Memory B cell (primary cell): ENCODE results near the gene ZNRF3.
"Not testable (repeated sequence)": the region's sequence is repeated elsewhere in the genome, so short reads cannot be mapped to it uniquely, and the experiment has no call there.

Source experiments
- ATAC-seq: fragments of 150-1000 bp; cut with Tn5 transposase; 2 replicates; pipeline ENCODE4 v1.10.0; 2021; ENCODE audit warnings: low read depth, mild to moderate bottlenecking, moderate library complexity
- DNase-seq, 2 donors: peaks; one replicate each; pipeline ENCODE4 v3.0.0; 2022; ENCODE audit warnings: low spot score in 2 of 2
- H3K27ac Mint-ChIP-seq: one replicate; pipeline ENCODE4 v1.8.0; 2022; ENCODE audit warnings: mild to moderate bottlenecking, moderate library complexity, mixed read lengths
- H3K27me3 Mint-ChIP-seq: one replicate; pipeline ENCODE4 v1.8.0; 2022; ENCODE audit warnings: mixed read lengths
- H3K36me3 Mint-ChIP-seq: one replicate; pipeline ENCODE4 v1.8.0; 2022; ENCODE audit warnings: mild to moderate bottlenecking, mixed read lengths
- H3K4me1 Mint-ChIP-seq: one replicate; pipeline ENCODE4 v1.8.0; 2022; ENCODE audit warnings: mixed read lengths
- H3K4me3 Mint-ChIP-seq: one replicate; pipeline ENCODE4 v1.8.0; 2022; ENCODE audit warnings: mild to moderate bottlenecking, moderate library complexity, mixed read lengths
- H3K9me3 Mint-ChIP-seq: one replicate; pipeline ENCODE4 v1.8.0; 2022; ENCODE audit warnings: mixed read lengths

The ZNRF3 gene

GRCh38 chr22:29081517-29082236 lies 198.3 kb downstream of the ZNRF3 start:
- Mint-ChIP-seq H3K4me3 (no peak overlapping the region), H3K9me3 (no peaks in the 10 kb centered on the region), H3K4me1 (no peaks in the 10 kb centered on the region), H3K27ac (no peak overlapping the region), H3K36me3 (no peaks in the 10 kb centered on the region), H3K27me3 (peaks cover 4% of the 10 kb centered on the region)
- DNase-seq = no peak
- ATAC-seq = no peak

- ATAC-seq (no peak), DNase-seq (no peak)
- no peak overlapping the region for H3K27ac Mint-ChIP-seq
- peaks cover 2% of the 10 kb centered on the region for H3K27me3 Mint-ChIP-seq
- H3K4me1 Mint-ChIP-seq = no peaks in the 10 kb centered on the region
- no peak overlapping the region for H3K4me3 Mint-ChIP-seq
- H3K9me3 Mint-ChIP-seq = no peaks in the 10 kb centered on the region
- no peaks in the 10 kb centered on the region for H3K36me3 Mint-ChIP-seq
Measured at GRCh38 chr22:29082826-29083545, 199.6 kb downstream of the ZNRF3 start.

DNA sequence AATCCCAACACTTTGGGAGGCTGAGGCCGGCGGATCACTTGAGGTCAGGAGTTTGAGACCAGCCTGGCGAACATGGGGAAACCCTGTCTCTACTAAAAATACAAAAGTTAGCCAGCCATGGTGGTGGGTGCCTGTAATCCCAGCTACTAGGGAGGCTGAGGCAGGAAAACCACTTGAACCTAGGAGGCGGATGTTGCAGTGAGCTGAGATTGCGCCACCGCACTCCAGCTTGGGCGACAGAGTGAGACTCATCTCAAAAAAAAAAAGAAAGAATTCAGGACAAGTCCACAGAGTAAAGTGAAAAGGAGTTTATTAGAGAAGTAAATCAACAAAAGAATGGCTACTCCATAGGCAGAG lies 200.2 kb downstream of the ZNRF3 start:
- H3K27me3 Mint-ChIP-seq, H3K4me1 Mint-ChIP-seq, ATAC-seq, H3K9me3 Mint-ChIP-seq, H3K4me3 Mint-ChIP-seq, H3K27ac Mint-ChIP-seq, DNase-seq, H3K36me3 Mint-ChIP-seq: not testable (repeated sequence)

GRCh38 chr22:29083933-29084591 lies 200.7 kb downstream of the ZNRF3 start:
- Mint-ChIP-seq H3K4me1 (no peaks in the 10 kb centered on the region), H3K4me3 (no peak overlapping the region), H3K27me3 (peaks cover 2% of the 10 kb centered on the region), H3K9me3 (no peaks in the 10 kb centered on the region), H3K36me3 (no peaks in the 10 kb centered on the region), H3K27ac (no peak overlapping the region)
- ATAC-seq (no peak), DNase-seq (no peak)

- Mint-ChIP-seq H3K27ac (no peak overlapping the region), H3K27me3 (peaks cover 10% of the 10 kb centered on the region), H3K9me3 (no peaks in the 10 kb centered on the region), H3K4me1 (peaks cover 2% of the 10 kb centered on the region), H3K36me3 (no peaks in the 10 kb centered on the region), H3K4me3 (no peak overlapping the region)
- DNase-seq = no peak
- no peak for ATAC-seq
Measured at GRCh38 chr22:29087012-29087411, 203.6 kb downstream of the ZNRF3 start.

DNA sequence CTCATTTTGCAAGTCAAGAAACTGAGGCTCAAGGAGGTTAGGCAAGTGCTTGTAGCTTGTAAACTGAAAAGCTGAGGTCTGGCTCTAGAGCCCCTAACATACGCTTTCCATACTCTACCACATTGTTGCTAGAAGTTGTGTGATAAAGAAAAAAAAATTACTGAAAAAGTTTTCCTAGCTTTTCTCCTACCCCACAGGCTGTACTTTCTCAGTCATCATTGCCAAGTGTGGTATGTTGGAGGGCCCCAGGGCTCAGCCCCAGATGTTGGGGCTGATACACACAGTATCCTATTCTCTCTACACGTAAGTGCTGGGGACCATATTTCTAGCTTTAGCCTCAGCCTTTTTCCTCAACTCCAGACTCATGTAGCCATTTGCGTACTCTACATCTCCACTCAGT lies 205.4 kb downstream of the ZNRF3 start:
- Mint-ChIP-seq H3K27ac (no peak overlapping the region), H3K4me3 (no peak overlapping the region), H3K4me1 (peaks cover 2% of the 10 kb centered on the region), H3K9me3 (no peaks in the 10 kb centered on the region), H3K36me3 (no peaks in the 10 kb centered on the region), H3K27me3 (peaks cover 11% of the 10 kb centered on the region)
- DNase-seq = no peak
- no peak for ATAC-seq

GRCh38 chr22:29089507-29089906 lies 206.1 kb downstream of the ZNRF3 start:
- no peak for DNase-seq
- H3K27ac Mint-ChIP-seq = no peak overlapping the region

DNA sequence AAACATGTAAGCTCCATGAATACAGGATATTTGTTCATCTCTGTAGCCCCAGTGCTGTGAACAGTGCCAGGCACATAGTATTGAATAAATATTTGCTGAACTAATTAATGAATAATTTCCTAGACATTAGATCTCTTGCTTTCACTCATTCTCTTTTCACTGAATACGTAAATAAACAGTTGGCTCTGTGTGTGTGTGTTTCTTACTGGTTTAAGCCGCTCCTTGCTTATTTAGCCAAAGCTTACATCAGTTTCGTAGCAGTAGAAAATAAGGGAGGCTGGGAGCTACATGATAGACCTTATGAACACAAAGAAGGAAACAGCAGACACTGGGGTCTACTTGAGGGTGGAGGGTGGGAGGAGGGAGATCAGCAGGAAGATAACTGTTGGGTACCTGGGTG lies 206.7 kb downstream of the ZNRF3 start:
- Mint-ChIP-seq H3K27ac (no peak overlapping the region), H3K4me3 (no peak overlapping the region), H3K27me3 (peaks cover 11% of the 10 kb centered on the region), H3K36me3 (no peaks in the 10 kb centered on the region), H3K9me3 (no peaks in the 10 kb centered on the region), H3K4me1 (peaks cover 2% of the 10 kb centered on the region)
- DNase-seq = no peak
- no peak for ATAC-seq

More at GRCh38 chr22:29089507-29089906, 206.1 kb downstream of the ZNRF3 start:
- peaks cover 2% of the 10 kb centered on the region for H3K4me1 Mint-ChIP-seq
- peaks cover 11% of the 10 kb centered on the region for H3K27me3 Mint-ChIP-seq
- H3K9me3 Mint-ChIP-seq = no peaks in the 10 kb centered on the region
- H3K4me3 Mint-ChIP-seq = no peak overlapping the region
- no peak for ATAC-seq
- H3K36me3 Mint-ChIP-seq = no peaks in the 10 kb centered on the region

- ATAC-seq (no peak), DNase-seq (no peak)
- no peaks in the 10 kb centered on the region for H3K9me3 Mint-ChIP-seq
- peaks cover 13% of the 10 kb centered on the region for H3K27me3 Mint-ChIP-seq
- no peaks in the 10 kb centered on the region for H3K36me3 Mint-ChIP-seq
- peaks cover 2% of the 10 kb centered on the region for H3K4me1 Mint-ChIP-seq
- no peak overlapping the region for H3K4me3 Mint-ChIP-seq
- H3K27ac Mint-ChIP-seq = no peak overlapping the region
Measured at GRCh38 chr22:29092243-29092642, 208.9 kb downstream of the ZNRF3 start.

GRCh38 chr22:29093030-29093429 lies 209.7 kb downstream of the ZNRF3 start:
- Mint-ChIP-seq H3K27me3 (peaks cover 13% of the 10 kb centered on the region), H3K4me1 (peaks cover 2% of the 10 kb centered on the region), H3K9me3 (no peaks in the 10 kb centered on the region), H3K4me3 (no peak overlapping the region), H3K27ac (no peak overlapping the region), H3K36me3 (no peaks in the 10 kb centered on the region)
- DNase-seq = no peak
- ATAC-seq = no peak

DNA sequence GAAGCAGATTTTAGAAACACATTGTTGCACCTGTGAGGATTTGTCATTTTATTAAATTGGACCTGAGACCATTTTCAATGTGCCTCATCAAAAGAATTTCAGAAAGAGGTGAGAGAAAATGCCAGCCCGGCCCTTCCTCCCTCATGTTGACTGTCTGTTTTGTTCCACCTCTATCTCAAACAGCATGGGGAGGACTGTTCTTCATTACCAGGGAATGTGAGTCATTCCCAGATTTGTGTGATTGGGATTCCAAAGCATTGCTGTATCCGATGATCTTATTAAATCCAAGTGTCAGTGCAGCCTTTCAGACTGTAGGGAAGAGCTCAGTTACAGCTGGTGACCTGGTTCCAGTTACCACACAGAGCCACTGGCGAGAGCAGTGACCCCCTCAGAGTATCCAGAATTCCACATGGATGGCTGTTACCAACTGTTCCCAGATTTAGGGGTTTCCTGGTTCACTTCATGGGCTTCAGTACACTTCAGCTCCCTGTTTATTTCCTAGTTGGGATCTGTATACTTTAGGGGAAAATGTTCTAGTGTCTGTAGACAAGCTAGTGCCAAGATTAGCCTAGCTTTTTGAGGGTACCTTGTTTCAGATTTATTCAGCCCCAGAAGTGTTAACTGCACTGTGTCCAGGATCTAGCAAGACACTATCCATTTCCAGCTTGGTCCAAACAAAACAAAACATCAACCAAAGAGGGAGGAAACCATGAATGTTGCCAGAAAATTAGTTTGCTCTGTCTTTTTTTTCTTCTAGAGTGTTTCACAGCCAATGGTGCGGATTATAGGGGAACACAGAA lies 210.3 kb downstream of the ZNRF3 start:
- Mint-ChIP-seq H3K4me1 (peaks cover 2% of the 10 kb centered on the region), H3K27me3 (peaks cover 13% of the 10 kb centered on the region), H3K27ac (no peak overlapping the region), H3K36me3 (no peaks in the 10 kb centered on the region), H3K9me3 (no peaks in the 10 kb centered on the region), H3K4me3 (no peak overlapping the region)
- no peak for DNase-seq
- ATAC-seq = no peak

DNA sequence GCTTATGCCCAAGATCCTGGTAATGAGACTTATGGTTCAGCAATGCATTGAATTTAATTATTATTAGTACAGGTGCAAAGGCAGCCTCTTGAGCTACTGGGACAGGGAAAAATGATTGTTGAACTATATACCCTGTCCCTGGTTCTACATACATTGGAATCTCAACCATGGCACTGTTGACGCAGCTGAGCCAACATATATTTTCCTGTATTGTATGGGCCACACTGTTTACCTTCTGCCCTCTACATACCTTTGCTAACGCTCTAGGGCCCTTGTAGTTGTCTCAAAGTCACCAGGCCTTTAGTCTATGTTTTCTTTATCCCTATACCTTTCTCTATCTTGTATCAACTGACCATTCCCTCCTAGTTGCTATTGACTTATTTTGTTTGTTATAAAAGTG lies 212.1 kb downstream of the ZNRF3 start:
- Mint-ChIP-seq H3K27me3 (peaks cover 9% of the 10 kb centered on the region), H3K4me1 (peaks cover 2% of the 10 kb centered on the region), H3K4me3 (no peak overlapping the region), H3K36me3 (no peaks in the 10 kb centered on the region), H3K27ac (no peak overlapping the region), H3K9me3 (no peaks in the 10 kb centered on the region)
- no peak for DNase-seq
- ATAC-seq = no peak

GRCh38 chr22:29096736-29097669 lies 213.6 kb downstream of the ZNRF3 start:
- ATAC-seq (no peak), DNase-seq (no peak)
- H3K27ac Mint-ChIP-seq = no peak overlapping the region
- peaks cover 6% of the 10 kb centered on the region for H3K27me3 Mint-ChIP-seq
- no peaks in the 10 kb centered on the region for H3K36me3 Mint-ChIP-seq
- H3K4me3 Mint-ChIP-seq = no peak overlapping the region
- no peaks in the 10 kb centered on the region for H3K4me1 Mint-ChIP-seq
- H3K9me3 Mint-ChIP-seq = no peaks in the 10 kb centered on the region
